Measurements from ENCODE around the gene RNPEP.

The RNPEP gene

GRCh38 chr1:202023001-202023433, 40.6 kb downstream of the RNPEP start:
- H3K9me3 Mint-ChIP-seq, result no peaks in the 10 kb centered on the region
- H3K4me3 Mint-ChIP-seq, result no peak overlapping the region
- no peak overlapping the region for H3K27ac Mint-ChIP-seq
- DNase-seq, result no peak
- H3K4me1 Mint-ChIP-seq (ENCODE audit: low read depth), result no peaks in the 10 kb centered on the region
- H3K36me3 Mint-ChIP-seq (ENCODE audit: low read depth), result no peaks in the 10 kb centered on the region
- peaks cover 12% of the 10 kb centered on the region for H3K27me3 Mint-ChIP-seq

DNA sequence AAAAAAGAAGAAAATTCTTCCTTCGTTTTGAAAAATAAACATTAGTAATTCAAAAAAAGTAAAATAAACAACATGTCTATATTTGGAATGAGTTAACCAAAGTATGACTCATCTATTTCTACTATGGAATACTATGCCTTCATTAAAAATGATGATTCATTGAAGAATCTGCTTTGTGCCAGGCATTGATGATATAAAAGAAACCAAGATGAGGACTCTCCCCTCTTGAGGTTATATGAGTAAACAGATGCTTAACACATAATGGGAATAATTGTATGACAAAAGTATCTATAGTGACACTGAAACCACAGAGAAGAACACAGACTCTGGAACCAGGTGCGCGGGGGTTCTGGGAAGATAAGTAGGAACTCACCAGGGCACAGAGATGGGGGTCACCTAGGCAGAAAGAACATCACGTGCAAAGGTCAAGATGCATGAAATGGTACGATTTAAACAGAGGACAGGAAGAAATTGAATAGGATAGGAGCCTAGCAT, 46.8 kb downstream of the RNPEP start:
- Mint-ChIP-seq H3K9me3 (no peaks in the 10 kb centered on the region), H3K27ac (no peak overlapping the region), H3K27me3 (peaks cover 3% of the 10 kb centered on the region), H3K4me3 (no peak overlapping the region), H3K4me1 (ENCODE audit: low read depth) (peaks cover 4% of the 10 kb centered on the region), H3K36me3 (ENCODE audit: low read depth) (no peaks in the 10 kb centered on the region)
- no peak for DNase-seq

DNA sequence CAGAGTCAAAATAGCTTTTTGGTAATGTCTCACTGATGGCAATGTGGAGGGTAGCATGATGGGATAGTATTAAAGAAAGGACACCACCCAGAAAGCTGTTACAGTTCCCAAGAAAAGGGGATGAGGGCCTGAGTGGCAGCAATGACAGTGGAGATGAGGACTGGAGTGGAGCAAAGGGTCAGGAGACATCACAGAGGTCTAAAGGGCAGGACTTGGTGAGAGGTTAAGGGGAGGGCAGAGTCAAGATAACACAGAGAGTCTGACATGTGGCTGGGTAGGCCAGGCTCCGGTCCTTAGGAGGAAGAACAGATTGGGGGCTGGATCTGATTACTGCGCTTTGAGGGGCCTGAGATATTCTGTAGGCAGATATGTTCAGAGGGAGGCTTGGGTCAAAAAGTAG, 47.3 kb downstream of the RNPEP start:
- no peaks in the 10 kb centered on the region for H3K9me3 Mint-ChIP-seq
- H3K27ac Mint-ChIP-seq, result no peak overlapping the region
- H3K4me1 Mint-ChIP-seq (ENCODE audit: low read depth), result peaks cover 4% of the 10 kb centered on the region
- H3K4me3 Mint-ChIP-seq, result no peak overlapping the region
- DNase-seq, result no peak
- peaks cover 3% of the 10 kb centered on the region for H3K27me3 Mint-ChIP-seq
- no peaks in the 10 kb centered on the region for H3K36me3 Mint-ChIP-seq (ENCODE audit: low read depth)

- Mint-ChIP-seq H3K27me3 (peaks cover 3% of the 10 kb centered on the region), H3K36me3 (ENCODE audit: low read depth) (no peaks in the 10 kb centered on the region)
- no peak for DNase-seq
Observed at GRCh38 chr1:202031796-202032195, 49.3 kb downstream of the RNPEP start.

DNA sequence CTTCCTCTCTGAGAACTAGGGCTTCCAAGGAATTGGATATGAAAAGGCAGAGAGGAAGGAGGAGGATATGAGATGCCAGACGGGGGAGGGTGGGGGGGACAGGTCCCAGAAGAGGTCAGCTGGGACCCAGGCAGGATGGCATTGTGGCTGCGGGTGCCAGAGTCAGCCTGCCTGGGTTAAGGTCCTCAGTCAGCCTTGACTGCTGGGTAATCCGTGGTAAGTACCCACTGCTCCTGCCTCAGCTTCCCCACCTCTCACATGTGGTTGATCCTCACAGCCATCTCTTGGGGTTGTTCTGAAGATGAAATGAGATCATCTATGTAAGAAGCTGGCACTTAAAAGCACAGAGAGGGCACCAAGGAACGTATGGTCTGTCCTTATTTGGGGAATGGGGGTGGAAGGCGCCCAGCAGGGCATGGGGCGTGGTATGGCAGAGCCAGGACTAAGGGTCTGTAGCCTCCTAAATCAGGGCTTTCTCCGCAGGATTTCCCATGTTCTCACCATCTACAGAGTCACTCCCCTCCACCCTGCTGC, 51.8 kb downstream of the RNPEP start:
- Mint-ChIP-seq H3K27ac (no peak overlapping the region), H3K4me1 (ENCODE audit: low read depth) (peaks cover 2% of the 10 kb centered on the region), H3K9me3 (no peaks in the 10 kb centered on the region), H3K36me3 (ENCODE audit: low read depth) (no peaks in the 10 kb centered on the region), H3K4me3 (no peak overlapping the region), H3K27me3 (peaks cover 3% of the 10 kb centered on the region)
- no peak for DNase-seq

More at GRCh38 chr1:202031796-202032195, 49.3 kb downstream of the RNPEP start:
- Mint-ChIP-seq H3K4me3 (no peak overlapping the region), H3K27ac (no peak overlapping the region), H3K4me1 (ENCODE audit: low read depth) (peaks cover 4% of the 10 kb centered on the region), H3K9me3 (no peaks in the 10 kb centered on the region)

GRCh38 chr1:202034683-202035462, 52.4 kb downstream of the RNPEP start:
- Mint-ChIP-seq H3K27ac (no peak overlapping the region), H3K27me3 (peaks cover 3% of the 10 kb centered on the region), H3K9me3 (no peaks in the 10 kb centered on the region), H3K4me1 (ENCODE audit: low read depth) (no peaks in the 10 kb centered on the region), H3K4me3 (no peak overlapping the region), H3K36me3 (ENCODE audit: low read depth) (no peaks in the 10 kb centered on the region)
- no peak for DNase-seq

DNA sequence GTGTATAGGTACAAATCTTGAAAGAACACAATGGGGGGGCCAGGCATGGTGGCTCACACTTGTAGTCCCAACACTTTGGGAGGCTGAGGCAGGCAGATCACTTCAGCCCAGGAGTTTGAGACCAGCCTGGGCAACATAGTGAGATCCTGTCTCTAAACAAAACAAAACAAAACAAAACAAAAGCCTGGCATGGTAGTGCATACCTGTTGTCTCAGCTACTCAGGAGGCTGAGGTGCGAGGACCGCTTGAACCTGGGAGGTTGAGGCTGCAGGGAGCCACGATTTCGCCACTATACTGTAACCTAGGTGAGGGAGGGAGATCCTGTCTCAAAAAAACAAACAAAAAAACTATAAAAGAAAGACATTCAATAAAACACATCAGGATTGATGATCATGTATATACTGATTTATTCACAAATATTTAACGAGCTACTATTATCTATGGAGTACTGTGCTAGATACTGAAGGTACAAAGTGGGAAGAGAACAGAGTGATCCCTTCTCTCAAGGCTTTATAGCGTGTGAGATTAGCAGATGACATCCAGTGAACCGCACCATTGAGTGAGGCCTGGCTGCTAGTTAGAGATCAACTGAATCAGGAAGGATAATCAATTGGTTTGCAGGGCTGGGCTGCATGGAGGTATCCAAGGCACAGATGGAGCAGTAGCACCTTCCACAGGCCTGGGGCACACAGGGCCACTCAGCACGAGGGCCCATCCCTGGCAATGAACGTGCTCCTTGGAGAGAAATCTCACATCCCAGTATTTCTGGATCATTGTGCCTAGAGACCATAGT, 54.3 kb downstream of the RNPEP start:
- Mint-ChIP-seq H3K27ac (no peak overlapping the region), H3K4me3 (no peak overlapping the region), H3K4me1 (ENCODE audit: low read depth) (no peaks in the 10 kb centered on the region), H3K27me3 (peaks cover 3% of the 10 kb centered on the region), H3K36me3 (ENCODE audit: low read depth) (no peaks in the 10 kb centered on the region), H3K9me3 (no peaks in the 10 kb centered on the region)
- DNase-seq, result no peak

DNA sequence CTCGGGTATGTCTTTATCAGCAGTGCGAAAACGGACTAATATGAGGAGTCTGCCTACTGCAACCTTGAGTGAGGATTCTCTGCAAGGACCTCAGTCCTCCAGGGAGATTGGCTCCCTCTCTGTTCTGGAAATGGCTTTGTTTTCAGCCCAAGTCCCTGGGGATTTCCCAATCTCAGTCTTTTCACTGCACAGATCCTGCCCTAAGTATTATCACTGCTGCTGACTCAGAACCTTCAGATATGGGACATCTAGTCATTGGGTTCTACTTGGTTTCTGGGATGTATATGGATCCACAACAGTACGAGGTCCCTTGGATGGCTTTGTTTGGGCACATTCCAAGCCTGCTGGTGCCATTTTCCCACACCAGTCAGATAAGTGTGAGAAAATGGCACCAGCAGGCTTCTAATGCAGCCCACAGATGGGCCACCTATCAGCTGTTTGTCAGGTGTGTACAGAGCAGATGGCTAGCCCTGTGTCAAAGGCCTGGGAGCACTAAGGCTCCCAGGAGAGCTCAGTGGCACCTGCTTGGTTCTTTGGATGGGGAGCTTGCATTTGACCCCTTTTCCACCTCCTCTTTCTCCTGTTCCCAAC, 55.4 kb downstream of the RNPEP start:
- Mint-ChIP-seq H3K27ac (no peak overlapping the region), H3K27me3 (peaks cover 3% of the 10 kb centered on the region), H3K4me3 (no peak overlapping the region), H3K36me3 (ENCODE audit: low read depth) (no peaks in the 10 kb centered on the region), H3K9me3 (no peaks in the 10 kb centered on the region), H3K4me1 (ENCODE audit: low read depth) (no peaks in the 10 kb centered on the region)
- DNase-seq, result no peak

DNA sequence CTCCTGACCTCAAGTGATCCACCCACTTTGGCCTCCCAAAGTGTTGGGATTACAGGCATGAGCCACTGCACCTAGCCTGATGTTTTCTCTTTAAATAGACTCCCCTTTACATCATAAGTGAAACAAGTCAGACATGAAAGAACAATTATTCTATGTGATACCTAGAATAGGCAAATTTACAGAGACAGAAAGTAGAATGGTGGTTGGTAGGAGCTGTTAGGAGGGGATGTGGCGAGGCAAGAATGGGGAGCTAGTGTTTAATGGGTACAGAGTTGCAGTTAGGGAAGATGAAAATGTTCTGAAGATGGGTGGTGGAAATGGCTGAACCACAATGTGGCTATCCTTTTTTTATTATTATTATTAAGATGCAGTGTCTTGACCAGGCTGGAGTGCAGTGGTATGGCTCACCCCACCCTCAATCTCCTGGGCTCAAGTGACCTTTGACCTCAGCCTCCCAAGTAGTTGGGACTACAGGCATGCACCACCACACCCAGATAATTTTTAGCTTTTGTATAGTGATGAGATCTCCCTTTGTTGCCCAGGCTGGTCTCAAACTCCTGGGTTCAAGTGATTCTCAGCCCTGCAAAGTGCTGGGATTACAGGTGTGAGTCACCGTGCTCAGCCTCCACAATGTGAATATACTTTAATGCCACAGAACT, 56.4 kb downstream of the RNPEP start:
- DNase-seq, result no peak
- no peaks in the 10 kb centered on the region for H3K4me1 Mint-ChIP-seq (ENCODE audit: low read depth)
- H3K36me3 Mint-ChIP-seq (ENCODE audit: low read depth), result no peaks in the 10 kb centered on the region
- no peak overlapping the region for H3K27ac Mint-ChIP-seq
- H3K4me3 Mint-ChIP-seq, result no peak overlapping the region
- H3K27me3 Mint-ChIP-seq, result peaks cover 4% of the 10 kb centered on the region
- H3K9me3 Mint-ChIP-seq, result no peaks in the 10 kb centered on the region

- Mint-ChIP-seq H3K36me3 (ENCODE audit: low read depth) (no peaks in the 10 kb centered on the region), H3K27ac (no peak overlapping the region), H3K4me1 (ENCODE audit: low read depth) (no peaks in the 10 kb centered on the region), H3K9me3 (no peaks in the 10 kb centered on the region), H3K4me3 (no peak overlapping the region), H3K27me3 (peaks cover 8% of the 10 kb centered on the region)
- DNase-seq, result no peak
Observed at GRCh38 chr1:202045705-202046104, 63.3 kb downstream of the RNPEP start.

GRCh38 chr1:202046227-202046626, 63.8 kb downstream of the RNPEP start:
- Mint-ChIP-seq H3K36me3 (ENCODE audit: low read depth) (no peaks in the 10 kb centered on the region), H3K27ac (no peak overlapping the region), H3K4me3 (no peak overlapping the region), H3K4me1 (ENCODE audit: low read depth) (no peaks in the 10 kb centered on the region), H3K27me3 (peaks cover 8% of the 10 kb centered on the region), H3K9me3 (no peaks in the 10 kb centered on the region)
- no peak for DNase-seq

DNA sequence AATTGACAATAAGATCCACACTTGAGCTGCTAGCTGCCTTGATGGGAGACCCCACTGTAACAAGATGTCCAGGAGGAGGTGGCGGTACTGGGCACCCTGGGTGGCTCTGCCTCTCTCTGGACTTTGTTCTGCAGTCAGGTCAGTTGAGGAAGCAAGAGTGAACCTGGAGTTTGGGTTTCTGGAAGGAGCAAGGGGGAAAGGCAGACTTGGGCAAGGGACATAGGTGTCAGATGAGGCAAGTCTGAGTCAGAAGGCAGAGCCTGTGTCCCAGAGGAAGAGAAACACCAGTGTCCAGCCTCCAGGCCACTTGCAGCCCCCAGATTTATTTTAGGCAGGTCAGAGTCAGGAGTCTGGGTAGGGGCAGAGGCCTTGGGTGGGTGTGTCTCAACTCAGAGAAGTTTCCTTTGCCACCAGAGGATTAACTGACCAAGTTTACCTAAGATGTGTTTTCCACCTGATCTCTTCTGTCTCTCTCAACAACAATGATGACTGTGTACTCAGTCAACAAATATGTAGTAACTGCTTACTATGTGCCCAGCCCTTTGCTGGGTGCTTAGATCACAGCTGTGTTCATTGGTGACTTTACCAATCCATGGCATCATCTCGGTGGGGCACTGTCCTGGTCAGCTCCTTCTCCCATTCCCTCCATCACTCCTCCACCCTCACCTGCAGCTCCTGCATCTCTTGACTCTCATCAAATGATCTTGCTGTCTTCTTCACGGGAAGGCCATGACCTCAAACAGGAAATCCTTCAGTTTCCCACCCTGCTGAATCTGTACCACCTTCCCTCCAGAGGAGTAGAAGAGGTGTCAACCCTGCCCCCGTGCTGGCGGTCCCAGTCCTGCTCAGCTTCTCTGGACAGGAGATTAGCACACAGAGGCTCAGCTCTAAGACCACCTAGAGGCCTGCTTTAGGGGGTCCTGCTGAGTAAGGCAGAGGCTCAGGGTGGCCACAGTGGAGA, 64.6 kb downstream of the RNPEP start:
- H3K9me3 Mint-ChIP-seq, result no peaks in the 10 kb centered on the region
- H3K27ac Mint-ChIP-seq, result no peak overlapping the region
- DNase-seq, result no peak
- no peaks in the 10 kb centered on the region for H3K36me3 Mint-ChIP-seq (ENCODE audit: low read depth)
- no peaks in the 10 kb centered on the region for H3K4me1 Mint-ChIP-seq (ENCODE audit: low read depth)
- peaks cover 8% of the 10 kb centered on the region for H3K27me3 Mint-ChIP-seq
- H3K4me3 Mint-ChIP-seq, result no peak overlapping the region

DNA sequence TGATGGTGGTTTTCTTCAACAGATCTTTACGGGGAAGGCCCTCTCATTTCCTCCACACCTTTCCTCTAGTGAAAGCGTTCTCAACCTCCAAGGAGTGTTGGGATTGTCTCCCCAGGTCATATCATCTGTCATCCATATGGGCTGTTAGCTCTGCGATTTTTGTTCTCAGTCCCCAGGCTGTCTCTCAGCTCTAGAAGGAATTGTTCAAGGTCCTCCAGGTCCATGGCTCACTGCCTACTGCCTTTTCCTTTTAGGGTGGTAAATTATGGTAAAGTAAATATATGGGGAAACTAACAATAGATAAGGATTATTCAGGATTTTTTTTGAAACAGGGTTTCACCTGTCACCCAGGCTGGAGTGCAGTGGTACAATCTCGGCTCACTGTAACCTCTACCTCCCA, 65.5 kb downstream of the RNPEP start:
- no peaks in the 10 kb centered on the region for H3K4me1 Mint-ChIP-seq (ENCODE audit: low read depth)
- no peak for DNase-seq
- H3K27ac Mint-ChIP-seq, result no peak overlapping the region
- no peaks in the 10 kb centered on the region for H3K9me3 Mint-ChIP-seq
- H3K36me3 Mint-ChIP-seq (ENCODE audit: low read depth), result no peaks in the 10 kb centered on the region
- H3K4me3 Mint-ChIP-seq, result no peak overlapping the region
- peaks cover 8% of the 10 kb centered on the region for H3K27me3 Mint-ChIP-seq
